Dermis lymphatic vessel endothelial cell (primary cell): ENCODE results near the gene SLC26A3. TPM values are rescaled to one million over a fixed set of nuclear protein-coding genes. Genes with fewer than 3 reads are reported as not detected.

ENCODE experiments used
- total RNA-seq: library from RNA; depleted of rRNA; stranded (reverse); fragments of >200 nt; gene quantifications from 2 replicates; pipeline ENCODE4 v1.2.1, GENCODE V29; 2014

Gene SLC26A3
- not detected in 2 replicates for total RNA-seq

DNA sequence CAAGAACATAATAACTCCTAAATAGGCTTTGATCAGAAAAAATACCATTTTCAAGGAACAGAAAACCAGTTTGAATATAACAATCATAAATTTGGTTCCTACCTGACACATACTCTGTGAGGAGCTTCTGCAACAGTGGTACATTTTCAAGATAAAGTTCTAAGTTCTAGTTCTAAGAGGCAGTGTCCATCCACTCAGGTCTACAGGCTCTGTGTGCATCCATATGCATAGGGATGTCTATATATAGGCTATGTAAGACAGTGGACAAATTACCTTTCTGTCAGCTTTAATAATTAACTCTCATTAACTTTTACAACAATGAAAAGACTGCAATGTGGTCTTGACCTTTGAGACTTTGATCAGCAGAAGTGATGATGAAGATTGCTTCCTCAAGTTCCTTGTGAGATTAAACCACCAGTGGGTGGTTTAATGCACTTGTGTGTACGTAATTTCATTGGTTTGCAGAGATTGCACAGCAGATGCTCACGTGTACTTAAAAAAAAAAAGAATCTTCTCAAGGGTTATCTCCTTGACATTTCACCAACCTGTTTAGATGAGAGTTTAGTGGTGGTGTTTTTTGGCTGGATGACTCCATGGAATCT, at the start of gene SLC26A3:
TSS of gene SLC26A3 (minus strand) at position 215 of the 602 bp plus-strand sequence. CDS start 8,714 bp downstream, outside the sequence.

DNA sequence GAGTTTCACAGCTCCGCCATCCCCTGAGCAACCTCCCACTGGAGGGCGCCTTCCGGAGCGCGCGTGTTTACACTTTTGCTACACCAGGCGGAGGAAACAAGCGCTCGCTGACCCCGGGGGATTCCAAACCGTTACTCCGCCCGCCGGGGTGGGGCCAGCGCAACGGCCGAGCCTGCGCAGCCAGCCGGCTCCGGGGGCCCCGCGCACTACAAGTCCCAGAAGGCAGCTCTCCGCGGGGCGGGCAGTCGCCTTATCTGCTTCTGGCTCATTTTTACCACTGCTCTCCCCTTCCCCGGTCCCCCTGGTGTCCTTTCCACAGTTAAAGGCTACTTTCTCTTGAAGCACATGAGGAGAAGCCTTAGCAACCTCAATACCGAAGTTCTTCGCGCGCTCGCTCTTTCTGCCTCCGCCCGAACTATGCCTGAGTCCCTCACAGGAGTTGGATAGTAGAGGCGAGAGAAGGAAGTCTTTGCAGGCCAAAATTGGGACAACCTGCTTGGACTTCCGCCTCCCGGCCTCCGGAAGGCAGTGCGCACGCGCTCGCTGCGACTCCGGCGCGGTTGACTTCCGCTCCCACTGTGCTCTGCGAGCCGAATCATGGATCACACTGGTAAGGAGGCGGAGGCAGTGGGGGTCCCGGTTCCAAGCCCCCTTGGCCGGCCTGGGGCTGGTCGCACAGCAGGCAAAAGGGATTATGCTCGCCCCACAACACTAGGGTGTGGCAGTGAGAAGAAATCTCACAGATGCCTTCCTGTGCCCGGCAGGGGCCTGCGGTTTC, 59.3 kb downstream of the SLC26A3 start, which contains the start of gene CBLL1:
TSS of gene CBLL1 (plus strand) at position 576 of the 778 bp plus-strand sequence. CDS start at position 598, 22 bp downstream.

Other genes starting within 250 kb of the SLC26A3 start
- gene COG5, start 239.3 kb downstream of the SLC26A3 start, total RNA-seq: 19.0 and 26.4 TPM in 2 replicates
- gene DUS4L, start 239.3 kb downstream of the SLC26A3 start, total RNA-seq: 2.9 and 4.4 TPM in 2 replicates
- gene BCAP29, start 223.0 kb downstream of the SLC26A3 start, total RNA-seq: 74.1 and 79.2 TPM in 2 replicates
- 3.4 and 4.9 TPM in 2 replicates for gene SLC26A4, start 142.4 kb downstream of the SLC26A3 start, total RNA-seq
- gene CBLL1, start 59.1 kb downstream of the SLC26A3 start, total RNA-seq: 10.2 and 17.5 TPM in 2 replicates
- gene DLD, start 88.0 kb upstream of the SLC26A3 start, total RNA-seq: 48.0 and 56.1 TPM in 2 replicates
- 445 and 485 TPM in 2 replicates for gene LAMB1, start 199.9 kb upstream of the SLC26A3 start, total RNA-seq